Mucosa of descending colon (tissue), 3 donors: Measurements from ENCODE around the gene KL. TPM values are rescaled to one million over a fixed set of nuclear protein-coding genes. Genes with fewer than 3 reads are reported as not detected.

ENCODE experiments used
- ATAC-seq: fragments of 200-7000 bp; cut with Tn5 transposase; one replicate; pipeline ENCODE4 v1.9.1; 2020; ENCODE audit warnings: mild to moderate bottlenecking, moderate library complexity
- DNase-seq, 3 donors: peaks; one replicate each; pipeline ENCODE4 v3.0.0-alpha.2; 2020
- H3K36me3 ChIP-seq: fragments of 200-600 bp; one replicate; pipeline ENCODE4 v1.8.0; 2021; ENCODE audit warnings: low read depth, mild to moderate bottlenecking
- H3K4me1 ChIP-seq: fragments of 200-600 bp; one replicate; pipeline ENCODE4 v1.8.0; 2021; ENCODE audit warnings: low read depth, mild to moderate bottlenecking
- H3K4me3 ChIP-seq: fragments of 200-600 bp; one replicate; pipeline ENCODE4 v1.8.0; 2021; ENCODE audit warnings: mild to moderate bottlenecking
- H3K9me3 ChIP-seq: fragments of 200-600 bp; one replicate; pipeline ENCODE4 v1.8.0; 2021; ENCODE audit warnings: mild to moderate bottlenecking
- CTCF ChIP-seq: fragments of 200-600 bp; IDR thresholded peaks from one replicate; pipeline ENCODE4 v1.8.0; 2022; ENCODE audit warnings: antibody characterized with exemption, mild to moderate bottlenecking
- intact Hi-C, 2 donors: fragments of 100-400 bp; cut with DNase I in 1 of 2; cut with micrococcal nuclease in 1 of 2; formaldehyde crosslinking; loops; one replicate each; pipeline versions ENCODE4 v1.11.0 to v1.11.1; 2022; cut with DNase I, micrococcal nuclease
- total RNA-seq, 3 donors: library from RNA; stranded (reverse); fragmentation: NEBNext Ultra II Directional in 2 of 3; extraction: Animal tissue kit (Norgen Biotek cat#: 25700) in 2 of 3; gene quantifications; one replicate each; pipeline versions ENCODE4 v1.2.1 to v1.2.4, GENCODE V29; 2021 to 2023
- donor health status: DM: no; HTN: no; CAD: no; lungs with moderate emphysema.
- donor health status: DM: no; HTN: no; CAD: no.
- donor health status: DM: no; HTN: yes; CAD: no.

Gene KL
- total RNA-seq, 3 donors from 2014 or later = 0.63 to 6.0 (median 0.84) TPM

GRCh38 chr13:33051632-33052031 lies 35.4 kb downstream of the KL start:
- H3K4me3 ChIP-seq = no peak overlapping the region
- intact Hi-C loops = no loop called here
- no peaks in the 10 kb centered on the region for H3K9me3 ChIP-seq
- no peak for ATAC-seq
- no peak for TF ChIP-seq CTCF
- no peak for DNase-seq
- H3K36me3 ChIP-seq = no peaks in the 10 kb centered on the region
- H3K4me1 ChIP-seq = no peaks in the 10 kb centered on the region

DNA sequence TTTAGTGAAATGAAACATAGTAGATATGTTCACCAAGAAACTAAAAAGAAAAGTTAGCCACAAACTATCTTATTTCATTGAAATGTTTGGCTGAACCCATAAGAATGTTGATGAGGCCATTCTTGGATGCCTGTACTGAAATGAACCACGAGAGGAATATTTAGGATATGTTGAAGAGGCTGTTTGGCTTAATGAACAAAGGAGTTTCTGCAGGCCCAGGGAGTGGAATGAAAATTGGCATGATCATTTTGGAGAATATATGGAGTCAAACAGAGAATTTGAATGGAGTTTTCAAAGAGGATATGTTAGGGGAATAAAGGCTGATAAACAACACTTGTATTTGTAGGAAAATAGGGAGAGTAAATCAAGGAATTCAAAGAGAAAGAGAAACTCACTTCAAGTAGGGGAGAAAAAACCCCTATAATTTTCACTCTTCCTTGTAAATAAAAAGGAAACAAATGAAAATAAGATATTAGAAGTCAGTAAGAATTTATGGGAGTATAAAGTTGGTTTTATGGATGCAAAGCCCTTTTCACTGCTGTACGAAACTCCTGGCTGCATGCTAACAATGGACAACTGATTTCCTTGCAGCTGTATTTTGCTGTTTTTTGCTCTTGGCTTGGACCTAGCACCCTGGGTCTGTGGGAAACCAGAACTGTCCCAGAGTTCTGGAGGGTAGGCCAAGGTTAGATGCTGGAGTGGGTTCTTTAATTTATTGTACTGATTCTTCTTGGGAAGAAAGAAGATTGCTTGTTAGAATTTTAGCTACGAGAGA lies 36.5 kb downstream of the KL start:
- ATAC-seq (no peak), DNase-seq (no peak)
- H3K9me3 ChIP-seq = no peaks in the 10 kb centered on the region
- no peaks in the 10 kb centered on the region for H3K4me1 ChIP-seq
- intact Hi-C loops = no loop called here
- TF ChIP-seq CTCF = no peak
- no peaks in the 10 kb centered on the region for H3K36me3 ChIP-seq
- H3K4me3 ChIP-seq = no peak overlapping the region

DNA sequence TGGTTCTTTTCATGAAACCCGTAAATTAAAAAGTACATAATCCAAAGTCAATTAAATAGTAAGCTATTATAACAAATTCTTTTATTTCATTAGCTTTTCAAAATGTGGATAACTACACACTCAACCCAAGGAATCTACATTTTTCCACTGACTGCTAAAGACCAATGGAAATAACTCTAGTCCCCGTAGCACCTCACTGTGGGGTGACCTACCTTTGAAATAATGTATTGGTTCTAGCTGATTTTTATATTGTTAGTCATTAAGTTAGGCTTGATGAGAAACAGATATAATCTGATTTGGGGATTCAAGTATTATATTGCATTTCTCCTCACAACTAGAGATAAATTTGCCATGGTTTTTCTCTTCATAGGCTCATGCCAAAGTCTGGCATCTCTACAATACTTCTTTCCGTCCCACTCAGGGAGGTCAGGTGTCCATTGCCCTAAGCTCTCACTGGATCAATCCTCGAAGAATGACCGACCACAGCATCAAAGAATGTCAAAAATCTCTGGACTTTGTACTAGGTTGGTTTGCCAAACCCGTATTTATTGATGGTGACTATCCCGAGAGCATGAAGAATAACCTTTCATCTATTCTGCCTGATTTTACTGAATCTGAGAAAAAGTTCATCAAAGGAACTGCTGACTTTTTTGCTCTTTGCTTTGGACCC lies 37.3 kb downstream of the KL start:
- ATAC-seq (no peak), DNase-seq (no peak)
- H3K4me3 ChIP-seq = no peak overlapping the region
- intact Hi-C loops = no loop called here
- TF ChIP-seq CTCF = no peak
- H3K9me3 ChIP-seq = no peaks in the 10 kb centered on the region
- H3K4me1 ChIP-seq = no peaks in the 10 kb centered on the region
- no peaks in the 10 kb centered on the region for H3K36me3 ChIP-seq

DNA sequence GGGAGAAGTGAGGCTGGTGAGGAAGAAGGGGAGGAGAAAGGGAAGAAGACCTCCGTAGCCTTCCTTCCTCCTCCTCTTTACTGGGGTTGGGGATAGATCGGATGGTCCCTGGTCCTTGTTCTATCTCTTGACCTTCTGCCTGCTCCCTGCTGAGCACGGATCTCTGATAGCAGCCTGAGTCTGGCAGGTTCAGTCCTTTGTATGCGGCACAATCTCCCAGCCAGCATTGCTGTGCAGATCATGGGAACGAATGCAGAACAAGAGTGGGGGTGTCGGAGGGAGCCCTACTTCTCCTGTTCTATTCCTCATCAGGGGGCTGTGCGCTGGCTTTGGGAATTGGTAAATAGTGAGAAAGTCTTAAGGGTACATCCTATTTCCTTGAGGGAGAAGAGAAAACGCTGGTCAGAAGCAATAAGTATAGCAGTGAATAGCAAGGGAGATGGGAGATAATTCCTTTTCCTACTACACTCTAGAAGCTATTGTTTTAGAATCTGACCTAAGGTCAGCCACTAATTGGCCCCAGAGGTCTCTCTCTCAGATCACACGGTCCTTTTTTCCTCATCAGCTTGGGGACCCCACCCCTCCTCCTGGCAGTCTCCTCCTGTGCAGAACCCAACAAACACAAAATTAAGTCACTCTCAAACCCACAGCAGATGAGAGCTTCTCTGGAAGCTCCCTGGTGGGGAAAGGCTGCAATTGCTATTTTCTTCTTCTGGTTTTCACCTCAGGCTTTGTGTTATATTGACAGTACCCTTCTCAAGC lies 41.0 kb downstream of the KL start:
- intact Hi-C loops = no loop called here
- DNase-seq = no peak
- Histone ChIP-seq H3K4me3 (no peak overlapping the region), H3K36me3 (no peaks in the 10 kb centered on the region), H3K4me1 (no peaks in the 10 kb centered on the region), H3K9me3 (no peaks in the 10 kb centered on the region)
- ATAC-seq = no peak
- no peak for TF ChIP-seq CTCF

- no peak for ATAC-seq
- H3K36me3 ChIP-seq = no peaks in the 10 kb centered on the region
- no peak for TF ChIP-seq CTCF
- no peak for DNase-seq
- no peaks in the 10 kb centered on the region for H3K4me1 ChIP-seq
- H3K9me3 ChIP-seq = no peaks in the 10 kb centered on the region
- no peak overlapping the region for H3K4me3 ChIP-seq
- intact Hi-C loops = no loop called here
Measured at GRCh38 chr13:33058776-33059327, 42.6 kb downstream of the KL start.
